DMS53 treated with DMSO at 0.1 percent for 48 hours (cell line): ENCODE data around the gene PDE4D.

ENCODE experiments used
- DNase-seq: peaks from one replicate; lab custom pipeline; 2025; ENCODE audit not compliant: unreplicated experiment; lab: John Stamatoyannopoulos, UW

PDE4D gene

GRCh38 chr5:59529239-59529638 is 364.3 kb downstream of the PDE4D start:
- no peak for DNase-seq

GRCh38 chr5:59528202-59528862 is 365.2 kb downstream of the PDE4D start:
- no peak for DNase-seq

GRCh38 chr5:59525957-59526356 is 367.6 kb downstream of the PDE4D start:
- no peak for DNase-seq

GRCh38 chr5:59525311-59525710 is 368.2 kb downstream of the PDE4D start:
- DNase-seq, result no peak

GRCh38 chr5:59522201-59522831 is 371.2 kb downstream of the PDE4D start:
- no peak for DNase-seq

GRCh38 chr5:59521476-59521875 is 372.1 kb downstream of the PDE4D start:
- no peak for DNase-seq

- DNase-seq, result no peak
Observed at GRCh38 chr5:59519338-59519737, 374.2 kb downstream of the PDE4D start.

- DNase-seq, result no peak
Observed at GRCh38 chr5:59517926-59518585, 375.5 kb downstream of the PDE4D start.

GRCh38 chr5:59516161-59516560 is 377.4 kb downstream of the PDE4D start:
- no peak for DNase-seq

GRCh38 chr5:59506285-59506877 is 387.1 kb downstream of the PDE4D start:
- peak; percentile 61 for DNase-seq

- no peak for DNase-seq
Observed at GRCh38 chr5:59504043-59504442, 389.5 kb downstream of the PDE4D start.

GRCh38 chr5:59503220-59503619 is 390.3 kb downstream of the PDE4D start:
- peak; percentile 48 for DNase-seq

- DNase-seq, result no peak
Observed at GRCh38 chr5:59501316-59501715, 392.2 kb downstream of the PDE4D start.

GRCh38 chr5:59500014-59500413 is 393.5 kb downstream of the PDE4D start:
- DNase-seq, result no peak

- DNase-seq, result no peak
Observed at GRCh38 chr5:59497207-59497606, 396.3 kb downstream of the PDE4D start.

GRCh38 chr5:59496524-59497134 is 396.9 kb downstream of the PDE4D start:
- no peak for DNase-seq

- no peak for DNase-seq
Observed at GRCh38 chr5:59491945-59492344, 401.6 kb downstream of the PDE4D start.

- no peak for DNase-seq
Observed at GRCh38 chr5:59489551-59489950, 404.0 kb downstream of the PDE4D start.

GRCh38 chr5:59487772-59488729 is 405.5 kb downstream of the PDE4D start:
- no peak for DNase-seq

- no peak for DNase-seq
Observed at GRCh38 chr5:59487068-59487686, 406.3 kb downstream of the PDE4D start.
